SH-SY5Y (cell line): ENCODE data around the gene NEFH.

Source experiments
- GATA2 ChIP-seq: IDR thresholded peaks from 2 replicates; pipeline ENCODE4 v1.6.1; 2011; ENCODE audit warnings: mild to moderate bottlenecking, low read depth, low read length
- GATA3 ChIP-seq: IDR thresholded peaks from 2 replicates; pipeline ENCODE4 v1.6.1; 2011; ENCODE audit warnings: low read depth, mild to moderate bottlenecking, low read length, moderate library complexity

Gene NEFH

DNA sequence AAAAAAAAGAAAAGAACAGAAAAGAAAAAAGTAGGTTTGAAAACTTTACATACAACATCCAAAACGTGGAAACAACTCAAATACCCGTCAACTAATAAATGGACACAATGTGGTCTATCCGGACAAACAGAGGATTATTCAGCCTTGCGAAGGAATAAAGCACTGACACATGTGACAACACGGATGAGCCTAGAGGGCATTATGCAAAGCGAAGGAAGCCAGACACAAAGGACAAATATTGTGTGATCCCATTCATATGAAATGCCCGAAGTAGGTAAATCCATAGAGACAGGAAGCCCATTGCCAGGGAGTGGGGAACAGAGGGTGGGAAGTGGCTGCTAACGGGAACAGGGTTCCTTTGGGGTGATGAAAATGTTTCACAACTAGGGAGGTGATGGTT lies 29.8 kb upstream of the NEFH start:
- TF ChIP-seq GATA2 (no peak), GATA3 (no peak)

DNA sequence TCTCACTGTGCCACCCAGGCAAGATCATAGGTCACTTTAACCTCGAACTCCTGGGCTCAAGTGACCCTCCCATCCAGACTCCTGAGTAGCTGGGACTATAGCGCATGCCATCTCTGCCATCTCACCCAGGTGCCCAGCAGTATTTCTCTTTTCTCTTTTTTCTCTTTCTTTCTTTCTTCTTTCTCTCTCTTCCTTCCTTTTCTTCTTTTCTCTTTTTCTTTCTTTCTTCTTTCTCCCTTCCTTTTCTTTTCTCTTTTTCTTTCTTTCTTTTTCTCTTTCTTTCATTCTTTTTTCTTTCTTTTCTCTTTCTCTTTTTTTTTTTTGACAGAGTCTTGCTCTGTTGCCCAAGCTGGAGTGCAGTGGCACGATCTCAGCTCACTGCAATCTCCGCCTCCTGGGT lies 28.2 kb upstream of the NEFH start:
- TF ChIP-seq GATA3, result no peak
- TF ChIP-seq GATA2, result no peak

DNA sequence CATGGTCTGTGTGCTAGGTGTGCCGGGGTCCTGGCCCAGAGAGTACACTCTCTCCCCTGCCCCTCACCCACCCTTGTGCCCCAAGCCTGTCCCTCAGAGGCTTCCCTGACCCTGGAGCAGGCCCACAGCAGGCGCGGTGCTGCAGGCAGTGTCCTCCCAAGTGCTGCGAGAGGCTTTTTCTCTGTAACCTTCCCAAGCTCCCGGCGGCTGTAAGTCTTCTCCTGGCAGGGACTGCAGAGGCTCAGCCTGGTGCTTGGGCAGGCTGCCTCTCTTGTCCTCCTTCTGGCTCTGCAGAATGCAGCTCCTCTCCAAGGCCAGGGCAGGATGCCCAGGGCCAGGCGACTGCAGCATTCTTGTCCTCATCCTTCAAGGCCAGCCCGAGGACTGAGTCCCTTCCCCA lies 25.7 kb upstream of the NEFH start:
- TF ChIP-seq GATA2 (no peak), GATA3 (no peak)

DNA sequence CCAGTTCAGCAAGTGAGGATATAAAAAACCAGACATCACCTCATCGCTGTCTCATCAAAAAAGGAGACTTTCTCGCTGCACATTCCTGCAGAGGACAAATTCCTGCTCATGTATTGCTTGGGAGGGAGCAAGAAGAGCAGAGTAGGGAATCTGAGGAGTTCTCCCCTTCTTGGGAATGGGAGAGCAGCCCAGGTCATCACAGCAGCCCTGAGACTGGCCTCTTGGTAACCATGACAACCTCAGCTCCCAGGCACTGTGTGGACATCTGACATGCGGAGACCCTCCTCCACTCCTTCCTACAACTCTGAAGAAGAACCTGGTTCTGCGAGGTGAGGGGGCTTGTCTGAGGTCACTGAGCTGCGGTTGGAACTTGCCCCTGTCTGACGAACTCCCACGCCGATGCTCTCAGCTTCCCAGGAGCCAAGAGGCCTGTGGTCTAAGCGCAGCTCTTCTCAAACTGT lies 23.8 kb upstream of the NEFH start:
- TF ChIP-seq GATA2, result no peak
- TF ChIP-seq GATA3, result no peak

DNA sequence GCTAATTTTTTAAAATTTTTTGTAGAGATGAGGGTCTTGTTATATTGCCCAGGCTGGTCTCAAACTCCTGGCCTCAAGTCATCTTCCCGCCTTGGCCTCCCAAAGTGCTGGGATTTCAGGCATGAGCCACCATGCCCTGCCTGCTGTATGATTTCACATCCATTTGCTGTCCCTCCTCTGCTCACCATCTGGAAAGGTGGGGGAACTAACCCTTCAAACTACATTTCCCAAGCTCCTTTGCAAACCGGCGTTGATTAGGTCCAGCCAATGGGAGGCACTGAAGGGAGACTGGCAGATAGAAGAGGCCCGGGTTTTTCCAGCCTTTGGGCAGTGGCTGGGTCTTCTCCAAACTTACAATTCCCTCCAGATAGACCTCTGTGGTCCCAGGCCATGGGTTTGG lies 22.3 kb upstream of the NEFH start:
- TF ChIP-seq GATA3 (no peak), GATA2 (no peak)

DNA sequence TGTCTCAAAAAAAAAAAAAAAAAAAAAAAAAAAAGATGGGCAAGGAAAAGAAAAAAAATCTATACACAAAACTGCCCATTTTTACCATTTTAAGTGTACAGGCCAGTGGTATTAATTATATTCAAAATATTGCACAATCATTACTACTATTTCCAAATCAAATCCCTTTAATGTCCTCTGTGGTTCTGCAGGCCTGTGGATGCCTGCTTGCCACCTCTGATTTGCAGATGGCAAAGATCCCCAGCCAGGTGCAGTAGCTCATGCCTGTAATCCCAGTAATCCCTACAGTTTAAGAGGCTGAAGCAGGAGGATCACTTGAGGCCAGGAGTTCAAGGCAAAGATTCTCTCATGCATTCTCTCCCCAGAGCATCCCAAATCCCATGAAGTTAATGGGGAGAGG lies 21.5 kb upstream of the NEFH start:
- TF ChIP-seq GATA2 (no peak), GATA3 (no peak)

DNA sequence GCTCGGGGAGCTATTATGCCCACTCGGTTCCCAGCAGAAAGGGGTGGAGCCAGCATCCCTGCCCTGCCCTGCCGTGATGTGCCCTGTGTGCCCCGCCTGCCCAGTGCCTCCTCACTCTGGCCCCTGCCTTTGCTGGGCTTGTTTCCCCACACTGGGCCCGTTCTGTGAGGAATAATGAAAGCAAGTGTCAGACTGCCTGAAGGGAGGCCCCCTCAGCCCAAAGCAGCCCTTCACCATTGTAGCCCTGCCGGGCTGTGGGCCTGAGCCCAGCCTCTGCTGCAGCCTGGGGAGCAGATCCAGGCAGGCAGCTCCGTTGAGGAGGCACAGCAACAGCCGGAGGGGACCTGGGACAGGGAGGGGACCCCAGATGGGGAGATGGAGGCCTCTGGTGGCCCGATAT lies 20.2 kb upstream of the NEFH start:
- no peak for TF ChIP-seq GATA2
- no peak for TF ChIP-seq GATA3

DNA sequence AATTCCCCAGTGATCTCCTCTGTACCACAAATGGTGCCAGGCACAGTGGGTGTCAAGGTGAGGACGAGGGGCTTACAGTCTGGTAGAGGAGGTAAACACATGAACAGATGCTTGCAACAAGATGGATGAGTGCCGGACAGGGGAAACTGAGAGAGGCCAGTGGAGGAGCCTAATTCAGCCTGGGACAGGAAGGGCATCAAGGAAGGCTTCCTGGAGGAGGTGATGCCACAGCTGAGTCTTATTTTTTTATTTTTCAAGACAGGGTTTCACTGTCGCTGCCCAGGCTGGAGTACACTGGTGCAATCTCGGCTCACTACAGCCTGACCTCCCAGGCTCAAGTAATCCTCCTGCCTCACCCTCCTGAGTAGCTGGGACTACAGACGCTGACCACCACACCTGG lies 18.8 kb upstream of the NEFH start:
- TF ChIP-seq GATA2 (no peak), GATA3 (no peak)

DNA sequence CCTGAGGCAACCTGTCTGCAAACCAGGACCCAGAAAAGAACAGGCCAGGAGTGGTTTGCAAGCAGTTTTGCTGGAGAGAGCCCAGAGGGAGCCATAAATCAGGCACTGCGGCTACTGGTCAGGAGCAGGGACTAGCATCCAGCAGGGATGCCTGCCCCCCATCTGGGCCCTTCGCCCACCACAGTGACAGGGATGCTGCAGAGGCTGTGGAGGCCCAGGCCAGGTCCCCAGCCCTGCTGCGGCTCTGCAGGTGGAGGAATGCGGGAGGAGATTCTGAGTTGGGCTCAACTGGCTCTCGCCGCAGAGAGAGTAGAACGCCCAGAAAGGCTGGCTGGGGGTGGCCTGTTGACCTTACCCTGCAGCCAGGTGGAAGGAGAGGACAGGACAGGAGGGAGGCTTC lies 16.4 kb upstream of the NEFH start:
- TF ChIP-seq GATA2, result no peak
- no peak for TF ChIP-seq GATA3

DNA sequence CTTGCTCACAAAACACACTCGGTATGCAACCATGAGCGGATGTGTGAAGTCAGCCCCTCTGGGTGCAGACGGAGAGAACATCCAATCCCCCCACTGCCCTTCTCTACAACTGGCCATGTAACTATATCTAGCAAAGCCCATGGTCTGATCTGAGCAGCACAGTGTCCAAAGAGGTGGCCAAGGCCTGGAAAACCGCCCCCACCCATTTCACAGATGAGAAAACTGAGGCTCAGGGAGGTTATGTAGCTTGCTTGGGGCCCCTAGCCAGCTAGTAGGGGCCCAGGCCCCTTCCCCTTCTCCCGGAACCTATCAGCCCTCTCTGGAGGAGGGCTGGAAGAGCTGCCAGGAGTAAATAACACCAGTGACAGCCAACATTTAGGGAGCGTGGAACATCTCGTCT lies 15.4 kb upstream of the NEFH start:
- no peak for TF ChIP-seq GATA3
- no peak for TF ChIP-seq GATA2

DNA sequence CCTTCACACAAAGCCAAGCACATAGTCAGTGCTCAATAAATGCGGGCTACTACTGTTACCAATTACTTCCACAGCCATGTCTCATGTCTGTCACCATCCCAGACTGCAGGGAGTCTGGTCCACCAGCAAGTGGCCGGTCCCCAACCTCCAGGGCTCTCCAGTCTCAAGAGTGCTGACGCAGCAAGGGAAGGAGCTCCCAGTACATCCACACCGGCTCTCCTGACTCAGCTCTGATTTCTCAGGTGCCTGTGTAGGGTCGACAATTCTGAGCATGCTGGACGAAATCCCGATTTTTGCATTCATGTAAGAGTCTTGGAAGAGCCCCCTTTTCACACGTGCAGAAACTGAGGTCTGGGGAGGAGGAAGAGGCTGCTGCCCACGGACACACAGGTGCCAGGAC lies 10.3 kb upstream of the NEFH start:
- TF ChIP-seq GATA3, result no peak
- no peak for TF ChIP-seq GATA2

DNA sequence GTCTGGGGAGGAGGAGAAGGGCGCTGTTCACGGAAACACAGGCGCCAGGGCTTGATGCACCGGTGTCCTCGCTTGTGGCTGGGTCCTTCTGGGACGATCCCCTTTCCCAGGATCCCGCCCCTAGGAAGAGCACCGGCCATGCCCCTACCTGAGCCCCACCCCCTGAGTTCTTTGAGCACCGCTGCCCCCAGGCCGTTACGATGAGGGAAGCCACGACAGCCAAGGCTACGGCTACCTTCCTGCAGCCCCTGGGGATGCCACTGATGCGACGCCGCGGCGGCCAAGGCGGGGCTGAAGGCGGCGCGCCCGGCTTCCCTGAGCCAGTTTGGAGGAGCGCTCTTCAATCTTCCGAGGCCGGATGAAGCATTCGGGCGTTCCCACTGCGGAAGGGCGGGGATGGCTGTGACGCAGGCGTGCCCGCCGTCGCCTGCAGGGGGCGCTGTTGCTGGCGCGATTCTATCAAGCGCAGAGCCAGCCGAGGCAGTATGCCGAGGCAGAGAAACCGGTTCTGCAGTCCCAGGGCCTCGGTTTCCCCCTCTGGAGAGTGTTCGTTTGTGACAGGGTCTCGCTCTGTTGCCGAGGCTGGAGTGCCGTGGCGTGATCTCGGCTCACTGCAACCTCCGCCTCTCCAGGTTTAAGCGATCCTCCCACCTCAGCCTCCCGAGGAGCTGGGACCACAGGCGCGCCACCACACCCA lies 9.7 kb upstream of the NEFH start:
- no peak for TF ChIP-seq GATA2
- no peak for TF ChIP-seq GATA3

DNA sequence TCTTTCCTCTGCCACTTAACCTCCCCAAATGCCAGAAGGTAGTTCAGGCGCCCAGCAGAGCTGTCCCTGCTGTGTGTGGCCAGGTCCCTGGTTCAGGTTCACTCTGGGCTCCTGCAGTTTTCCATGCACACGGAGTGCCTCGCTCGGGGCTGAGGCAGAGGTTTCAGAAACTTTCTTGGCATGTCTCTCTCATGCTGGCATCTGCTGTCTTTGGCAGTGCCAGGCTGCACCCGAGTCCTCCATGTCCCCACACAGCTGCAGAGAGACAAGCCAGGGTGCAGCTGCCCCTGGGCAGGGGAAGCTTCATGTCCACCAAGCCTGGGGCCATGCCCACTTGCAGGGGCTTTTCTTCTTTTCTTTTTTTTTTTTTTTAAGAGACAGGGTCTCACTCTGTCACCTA lies 7.0 kb upstream of the NEFH start:
- no peak for TF ChIP-seq GATA3
- no peak for TF ChIP-seq GATA2

DNA sequence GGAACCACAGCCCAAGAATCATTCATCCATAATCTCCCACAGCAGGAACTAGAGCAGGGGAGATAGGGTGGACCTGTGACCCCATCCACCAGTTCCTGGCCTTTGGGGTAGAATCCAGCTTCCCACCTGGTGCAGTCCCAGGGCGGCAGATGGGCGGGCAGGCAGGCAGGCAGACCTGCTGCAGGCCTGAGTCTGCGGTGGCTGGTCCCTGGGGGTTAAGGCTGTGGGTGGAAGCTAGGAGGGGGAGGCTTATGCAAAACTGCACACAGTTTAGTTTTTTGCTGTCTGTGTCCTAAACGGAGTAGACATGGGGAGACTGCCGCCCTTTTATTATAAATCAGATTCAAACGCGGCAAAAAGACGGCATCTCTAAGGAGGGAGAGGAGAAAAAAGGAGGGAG lies 4.5 kb upstream of the NEFH start:
- TF ChIP-seq GATA2 (no peak), GATA3 (no peak)

DNA sequence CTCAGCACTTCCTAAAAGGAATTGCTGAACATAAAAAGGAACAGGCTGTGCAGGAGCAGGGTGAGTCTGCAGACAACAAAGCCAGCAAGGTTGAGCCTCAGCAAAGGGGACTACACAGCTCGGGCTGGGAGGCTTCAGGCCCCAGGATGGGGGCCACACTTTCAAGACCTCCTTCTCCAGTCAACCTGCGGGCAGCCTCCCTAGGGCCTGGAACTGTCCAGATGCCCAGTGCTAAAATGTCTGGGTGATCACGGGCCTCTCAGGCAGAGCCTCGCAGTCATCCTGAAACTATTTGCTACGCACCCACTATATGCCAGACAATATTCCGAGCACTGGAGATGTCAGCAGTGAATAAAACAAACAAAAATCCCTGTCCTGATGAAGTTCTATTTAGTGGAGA lies 3.9 kb upstream of the NEFH start:
- no peak for TF ChIP-seq GATA2
- TF ChIP-seq GATA3, result no peak
